ENCODE measurements around the gene PGAP6. TPM values are rescaled to one million over a fixed set of nuclear protein-coding genes. Genes with fewer than 3 reads are reported as not detected.
A peak's percentile ranks its signal among the peaks of the same experiment; 100 is the strongest.

Gene PGAP6
- total RNA-seq, 3 donors from 2014 or later: 24.5 to 49.5 (median 36.7) TPM

DNA sequence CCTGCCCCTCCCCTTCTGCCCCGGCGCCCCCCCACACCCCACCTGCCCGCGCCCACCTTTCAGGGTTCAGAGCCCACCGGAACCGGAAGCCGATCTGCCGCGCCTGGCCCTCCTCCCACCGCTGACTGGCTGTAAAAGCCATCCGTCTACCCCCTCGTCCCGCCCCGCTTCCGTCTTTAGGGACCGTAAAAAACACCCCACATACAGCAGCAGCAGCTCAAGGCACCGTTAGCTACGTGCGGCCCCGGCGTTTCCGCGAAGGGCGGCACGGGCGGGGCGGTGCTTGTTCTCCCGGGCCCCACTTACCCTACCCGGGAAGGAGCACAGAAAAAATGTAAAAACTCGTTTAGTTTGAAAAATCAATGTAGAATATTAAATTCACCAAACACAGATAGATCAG, 11.3 kb downstream of the PGAP6 start, which contains the start of gene MRPL28:
MRPL28 (minus strand) TSS at position 96 of the 400 bp plus-strand sequence. CDS start 320 bp downstream, outside the sequence.
- no peaks in the 10 kb centered on the region for H3K27me3 ChIP-seq
- no peaks in the 10 kb centered on the region for H3K9me3 ChIP-seq
- TF ChIP-seq CTCF (IDR thresholded peaks at IDR 0.05) (no peak), POLR2AphosphoS5 (IDR thresholded peaks at IDR 0.05) (peak; percentile 29 to 45 (median 34)), POLR2A (IDR thresholded peaks at IDR 0.05) (no peak)
- peak; percentile 90 to 93 for DNase-seq (ENCODE audit: low spot score in 2 of 2)
- H3K27ac ChIP-seq: peak within 1 kb of the TSS; percentile 58 to 78
- H3K4me3 ChIP-seq: peak within 1 kb of the TSS; percentile 54 to 73 (median 57)
- H3K4me1 ChIP-seq: peaks cover 0 to 6% of the 10 kb centered on the region in 2 donors
- intact Hi-C loops (cut with DNase I; ENCODE audit: low total_unique reads): no loop called here
- H3K36me3 ChIP-seq: peaks cover 7% of the 10 kb centered on the region

- peak overlapping the region; percentile 54 to 73 (median 57) for H3K4me3 ChIP-seq
- no peak for TF ChIP-seq POLR2AphosphoS5 (IDR thresholded peaks at IDR 0.05)
- no peak for TF ChIP-seq CTCF (IDR thresholded peaks at IDR 0.05)
- no peak for TF ChIP-seq POLR2A (IDR thresholded peaks at IDR 0.05)
- H3K4me1 ChIP-seq: peaks cover 0 to 6% of the 10 kb centered on the region in 2 donors
- peaks cover 7% of the 10 kb centered on the region for H3K36me3 ChIP-seq
- intact Hi-C loops (cut with DNase I; ENCODE audit: low total_unique reads): no loop called here
- H3K9me3 ChIP-seq: no peaks in the 10 kb centered on the region
- peak overlapping the region; percentile 19 to 58 for H3K27ac ChIP-seq
- no peaks in the 10 kb centered on the region for H3K27me3 ChIP-seq
- no peak for DNase-seq (ENCODE audit: low spot score in 2 of 2)
Measured at GRCh38 chr16:369866-370436, 11.8 kb downstream of the PGAP6 start.

GRCh38 chr16:369275-369865, 12.4 kb downstream of the PGAP6 start:
- no peaks in the 10 kb centered on the region for H3K9me3 ChIP-seq
- DNase-seq (ENCODE audit: low spot score in 2 of 2): no peak
- H3K4me1 ChIP-seq: peaks cover 0 to 6% of the 10 kb centered on the region in 2 donors
- TF ChIP-seq POLR2AphosphoS5 (IDR thresholded peaks at IDR 0.05) (no peak), POLR2A (IDR thresholded peaks at IDR 0.05) (no peak), CTCF (IDR thresholded peaks at IDR 0.05) (no peak)
- intact Hi-C loops (cut with DNase I; ENCODE audit: low total_unique reads): no loop called here
- peaks cover 7% of the 10 kb centered on the region for H3K36me3 ChIP-seq
- peaks cover 0 to 4% of the 10 kb centered on the region in 2 donors for H3K27me3 ChIP-seq
- H3K4me3 ChIP-seq: peak overlapping the region; percentile 54 to 73 (median 57)
- no peak overlapping the region for H3K27ac ChIP-seq

DNA sequence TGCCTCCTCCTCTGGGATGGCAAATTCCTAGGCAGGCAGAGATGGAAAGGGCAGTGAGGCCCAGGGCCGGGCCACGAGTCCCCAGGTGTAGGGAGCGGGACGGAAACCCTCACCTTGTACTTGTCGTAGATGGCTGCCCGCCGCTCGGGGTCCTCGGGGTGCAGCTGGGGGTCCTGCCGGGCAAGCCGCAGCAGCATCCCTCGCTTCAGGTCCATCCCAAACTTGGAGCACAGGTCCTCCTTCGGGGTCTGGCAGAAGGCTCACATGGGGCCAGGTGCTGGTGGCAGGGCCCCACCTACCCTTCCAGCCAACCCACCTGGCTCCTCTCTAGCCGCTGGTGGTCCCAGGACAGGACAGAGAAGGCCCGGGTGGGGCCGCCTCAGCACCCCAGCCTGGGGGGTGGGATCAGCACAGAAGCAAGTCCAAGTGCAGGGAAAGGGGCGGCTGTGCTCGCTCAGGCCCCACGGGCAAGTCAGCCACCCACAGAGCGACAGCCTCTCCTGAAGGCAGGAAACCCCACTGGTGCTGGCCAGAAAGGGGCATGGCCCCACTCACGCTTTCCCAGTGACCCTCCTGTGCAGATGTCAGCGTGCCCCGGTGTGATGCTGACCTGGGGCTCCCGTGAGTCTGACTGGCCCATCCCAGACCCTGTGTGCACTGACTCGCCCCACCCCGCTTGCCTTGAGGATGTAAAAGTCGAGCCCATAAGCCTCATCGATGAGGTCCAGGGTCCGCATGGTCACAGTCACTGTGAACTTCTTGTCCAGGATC, 13.2 kb downstream of the PGAP6 start:
- TF ChIP-seq POLR2A (IDR thresholded peaks at IDR 0.05) (no peak), POLR2AphosphoS5 (IDR thresholded peaks at IDR 0.05) (no peak), CTCF (IDR thresholded peaks at IDR 0.05) (no peak)
- intact Hi-C loops (cut with DNase I; ENCODE audit: low total_unique reads): no loop called here
- Histone ChIP-seq H3K9me3 (no peaks in the 10 kb centered on the region), H3K36me3 (peaks cover 7% of the 10 kb centered on the region), H3K4me1 (peaks cover 0 to 6% of the 10 kb centered on the region in 2 donors), H3K27me3 (peaks cover 0 to 4% of the 10 kb centered on the region in 2 donors), H3K27ac (no peak overlapping the region), H3K4me3 (no peak overlapping the region)
- no peak for DNase-seq (ENCODE audit: low spot score in 2 of 2)

Data from breast epithelium (tissue), 4 donors.